GM12878 (cell line): Measurements from ENCODE around the gene PALD1. TPM values are rescaled to one million over a fixed set of nuclear protein-coding genes. Genes with fewer than 3 reads are reported as not detected.

Experiments
- ATAC-seq: fragments of 200-7000 bp; cut with Tn5 transposase; 3 replicates; pipeline ENCODE4 v1.9.1; 2020; ENCODE audit warnings: mild to moderate bottlenecking, moderate library complexity
- BruUV-seq: library from RNA; stranded (reverse); fragments of 400-500 nt; replicated peaks from 2 replicates; lab custom pipeline; 2021; lab: Mats Ljungman, UMichigan
- CTCF ChIA-PET: fragments of 300-600 bp; sonication (Branson Sonifier 250); formaldehyde crosslinking; extraction: SDS; loops from one replicate; lab custom pipeline; 2021; ENCODE audit warnings: inconsistent platforms; lab: Yijun Ruan, JAX
- POLR2A ChIA-PET: fragments of 350-600 bp; formaldehyde crosslinking; extraction: SDS; loops from one replicate; lab custom pipeline; 2021; ENCODE audit warnings: inconsistent platforms; lab: Charles Lee
- RAD21 ChIA-PET: fragments of 300-600 bp; sonication (Branson Sonifier 250); formaldehyde crosslinking; loops from one replicate; lab custom pipeline; 2023; ENCODE audit warnings: antibody characterized with exemption; ENCODE audit not compliant: unreplicated experiment; lab: Charles Lee
- SMC1A ChIA-PET: fragments of 300-600 bp; sonication (Branson Sonifier 250); formaldehyde crosslinking; loops from one replicate; lab custom pipeline; 2023; ENCODE audit not compliant: unreplicated experiment, uncharacterized antibody; lab: Charles Lee
- DNase-seq: peaks from one replicate; pipeline ENCODE4 v3.0.0-alpha.2; 2011; ENCODE audit warnings: low read depth, low spot score
- FAIRE-seq: peaks from 3 replicates; lab custom pipeline; 2011; peaks lifted over from hg19 to GRCh38; lab: Jason Lieb, UNC
- H2AFZ ChIP-seq: 2 replicates; pipeline ENCODE4 v1.6.0; 2011; ENCODE audit warnings: low read depth, low read length, control low read depth; ENCODE audit not compliant: control insufficient read depth
- H3K27ac ChIP-seq: 2 replicates; pipeline ENCODE4 v1.5.1; 2011; ENCODE audit warnings: control low read depth; ENCODE audit not compliant: control insufficient read depth, insufficient read depth
- H3K27me3 ChIP-seq, 2 experiments: replicated peaks in 1 of 2; 2 replicates each; pipeline versions ENCODE4 v1.6.0 to v1.6.1; 2011; ENCODE audit warnings: low read length in 1 of 2; ENCODE audit not compliant: control insufficient read depth in 2 of 2, insufficient read depth in 2 of 2
- H3K36me3 ChIP-seq, 2 experiments: 2 replicates each; pipeline ENCODE4 v1.5.1; 2011; ENCODE audit warnings: low read length in 1 of 2; ENCODE audit not compliant: control insufficient read depth in 2 of 2, insufficient read depth in 2 of 2
- H3K4me1 ChIP-seq: 2 replicates; pipeline ENCODE4 v1.6.1; 2011; ENCODE audit warnings: mild to moderate bottlenecking, low read length, moderate library complexity, mixed read lengths; ENCODE audit not compliant: control insufficient read depth, insufficient read depth
- H3K4me2 ChIP-seq: 2 replicates; pipeline ENCODE4 v1.6.0; 2011; ENCODE audit warnings: control low read depth; ENCODE audit not compliant: control insufficient read depth, insufficient read depth
- H3K4me3 ChIP-seq: fragments of 200-600 bp; sonication (generic); 2 replicates; pipeline ENCODE4 v1.5.1; 2016
- H3K79me2 ChIP-seq: 2 replicates; pipeline ENCODE4 v1.6.0; 2011; ENCODE audit warnings: low read length; ENCODE audit not compliant: control insufficient read depth, insufficient read depth
- H3K9ac ChIP-seq: 2 replicates; pipeline ENCODE4 v1.8.0; 2011; ENCODE audit warnings: low read length, control low read depth, mixed read lengths; ENCODE audit not compliant: control insufficient read depth, insufficient read depth
- H3K9me3 ChIP-seq: replicated peaks from 3 replicates; pipeline ENCODE4 v1.5.1; 2011; ENCODE audit warnings: mild to moderate bottlenecking, low read length; ENCODE audit not compliant: control insufficient read depth, insufficient read depth
- H4K20me1 ChIP-seq: 2 replicates; pipeline ENCODE4 v1.6.0; 2011; ENCODE audit not compliant: control insufficient read depth, insufficient read depth
- EED ChIP-seq: sonication (generic); IDR thresholded peaks from 2 replicates; pipeline ENCODE4 v1.6.1; 2016; ENCODE audit warnings: antibody characterized with exemption, low read depth
- ELK1 ChIP-seq: IDR thresholded peaks from 2 replicates; pipeline ENCODE4 v1.6.1; 2012; ENCODE audit warnings: low read depth, low read length, improper control_type of control experiment
- KDM1A ChIP-seq: fragments of 200-600 bp; sonication (generic); IDR thresholded peaks from 2 replicates; pipeline ENCODE4 v1.6.1; 2016; ENCODE audit warnings: borderline replicate concordance
- LARP7 ChIP-seq: fragments of 450-650 bp; IDR thresholded peaks from 2 replicates; pipeline ENCODE4 v1.6.1; 2017; ENCODE audit warnings: mild to moderate bottlenecking
- PAX5 ChIP-seq: IDR thresholded peaks from 2 replicates; pipeline ENCODE4 v1.6.1; 2011; ENCODE audit warnings: low read depth, low read length, borderline replicate concordance
- SP1 ChIP-seq: IDR thresholded peaks from one replicate; pipeline ENCODE4 v1.6.1; 2011; ENCODE audit warnings: low read depth, low read length
- STAT3 ChIP-seq: IDR thresholded peaks from 2 replicates; pipeline ENCODE4 v1.6.1; 2011; ENCODE audit warnings: low read depth, low read length, improper control_type of control experiment
- YY1 ChIP-seq: IDR thresholded peaks from 2 replicates; pipeline ENCODE4 v1.6.1; 2011; ENCODE audit warnings: low read depth, mild to moderate bottlenecking, low read length
- ZBTB40 ChIP-seq: fragments of 450-650 bp; IDR thresholded peaks from 2 replicates; pipeline ENCODE4 v1.6.1; 2016; ENCODE audit warnings: mild to moderate bottlenecking, moderate library complexity, borderline replicate concordance
- WGBS: methylation state at CpG from one replicate; pipeline ENCODE4 v1.1.6; 2016; ENCODE audit warnings: low lambda C conversion rate; ENCODE audit not compliant: insufficient replicate concordance, insufficient coverage; ENCODE audit errors: missing lambda C conversion rate; 5-methylcytosine and 5-hydroxymethylcytosine counted together
- in situ Hi-C: fragments of 300-500 bp; cut with MboI; formaldehyde crosslinking; loops from 9 replicates; pipeline ENCODE4 v1.14.3; 2018; ENCODE audit warnings: mixed read lengths
- intact Hi-C: fragments of 100-400 bp; cut with micrococcal nuclease; formaldehyde crosslinking; loops from one replicate; pipeline ENCODE4 v1.14.2; 2022; ENCODE audit not compliant: unreplicated experiment
- polyA plus RNA-seq, 11 experiments: library from polyadenylated mRNA; depleted of rRNA in 4 of 11; unstranded in 6 of 11; stranded (reverse) in 5 of 11; fragments of >200 nt; fragmentation: Nextera tagmentation in 4 of 11; fragmentation: Illumina TruSeq in 1 of 11; extraction: Ambion mirVana in 4 of 11; extraction: Trizol in 1 of 11; gene quantifications; 1 replicate in 1 of 11; 2 replicates in 10 of 11; pipeline versions ENCODE4 v1.2.1 to v1.2.3, GENCODE V29; 2011 to 2016; ENCODE audit warnings: inconsistent platforms in 2 of 11, missing spikeins in 2 of 11, low read depth in 1 of 11
- total RNA-seq, 4 experiments: library from RNA; depleted of rRNA in 3 of 4; stranded (reverse); fragments of >200 nt in 3 of 4; fragmentation: Illumina TruSeq in 1 of 4; extraction: Trizol in 1 of 4; gene quantifications; 2 replicates each; pipeline versions ENCODE4 v1.2.1 to v1.2.3, GENCODE V29; 2013 to 2021

PALD1 gene
- total and polyA plus RNA-seq, 10 of the 15 experiments (the other 5 are each of a cell fraction or from before 2014, with no cell fraction given) = 0.43 to 20.9 (median 9.0) TPM

GRCh38 chr10:70509757-70510147 is 31.2 kb downstream of the PALD1 start:
- Histone ChIP-seq H3K4me1 (peaks cover 24% of the 10 kb centered on the region), H2AFZ (no peak overlapping the region), H3K27me3 (no peaks in the 10 kb centered on the region), H4K20me1 (no peaks in the 10 kb centered on the region), H3K27ac (no peak overlapping the region), H3K9ac (no peak overlapping the region), H3K4me2 (no peak overlapping the region), H3K36me3 (no peaks in the 10 kb centered on the region), H3K4me3 (no peak overlapping the region), H3K79me2 (no peaks in the 10 kb centered on the region; the same call in 1 of the 2 replicates), H3K9me3 (no peaks in the 10 kb centered on the region)
- no peak for TF ChIP-seq ZBTB40
- no peak for TF ChIP-seq YY1
- TF ChIP-seq STAT3 = no peak
- TF ChIP-seq LARP7 = no peak
- no peak for TF ChIP-seq ELK1
- TF ChIP-seq KDM1A = no peak
- TF ChIP-seq PAX5 = no peak
- no peak for TF ChIP-seq SP1
- no peak for TF ChIP-seq EED
- ChIA-PET CTCF (interaction anchor here (1.4 to 1.6 kb wide), 2 partner anchors 10 to 13 kb away, joined by 3 to 5 read pairs; no protein-coding TSS in a partner anchor), POLR2A (no interaction called here), SMC1A (interaction anchor here (1.6 to 2.1 kb wide), 2 partner anchors 16 to 49 kb away, joined by 4 to 7 read pairs; no protein-coding TSS in a partner anchor), RAD21 (interaction anchor here (0.6 kb wide), 1 partner anchor 16 kb away, joined by 3 read pairs; no protein-coding TSS in a partner anchor)
- no TSS peak for BruUV-seq
- FAIRE-seq (no peak), ATAC-seq (no peak), DNase-seq (no peak)
- in situ Hi-C loops = no loop called here
- intact Hi-C loops = no loop called here
- WGBS = 81% methylated on average over 6 of the region's 7 CpGs
